Endodermal cell (in vitro differentiated cells): ENCODE results near the gene SATB1. TPM values are rescaled to one million over a fixed set of nuclear protein-coding genes. Genes with fewer than 3 reads are reported as not detected.
A peak's percentile ranks its signal among the peaks of the same experiment; 100 is the strongest.

Experiments
- DNase-seq: peaks from one replicate; pipeline ENCODE4 v3.0.0-alpha.2; 2017
- H3K27ac ChIP-seq: 2 replicates; pipeline ENCODE4 v1.5.1; 2013; ENCODE audit warnings: mild to moderate bottlenecking, low read depth, low read length, moderate library complexity
- H3K27me3 ChIP-seq: 2 replicates; pipeline ENCODE4 v1.6.1; 2013; ENCODE audit warnings: mild to moderate bottlenecking, low read length, moderate library complexity; ENCODE audit not compliant: insufficient read depth, control insufficient read depth, poor library complexity, severe bottlenecking
- H3K36me3 ChIP-seq: 2 replicates; pipeline ENCODE4 v1.7.0; 2013; ENCODE audit warnings: mild to moderate bottlenecking, low read length, moderate library complexity; ENCODE audit not compliant: control insufficient read depth, insufficient read depth
- H3K4me1 ChIP-seq: one replicate; pipeline ENCODE4 v1.7.0; 2013; ENCODE audit warnings: low read length; ENCODE audit not compliant: control insufficient read depth, insufficient read depth
- H3K4me3 ChIP-seq: 2 replicates; pipeline ENCODE4 v1.5.1; 2013; ENCODE audit warnings: mild to moderate bottlenecking, low read length, moderate library complexity
- H3K9ac ChIP-seq: 2 replicates; pipeline ENCODE4 v1.6.1; 2013; ENCODE audit warnings: mild to moderate bottlenecking, low read length, moderate library complexity; ENCODE audit not compliant: poor library complexity, severe bottlenecking; ENCODE audit errors: extremely low read depth
- H3K9me3 ChIP-seq: 2 replicates; pipeline ENCODE4 v1.6.1; 2013; ENCODE audit warnings: mild to moderate bottlenecking, low read length, moderate library complexity; ENCODE audit not compliant: control insufficient read depth
- H3K27ac Mint-ChIP-seq: 2 replicates; pipeline ENCODE4 v1.8.0; 2020; ENCODE audit warnings: mixed read lengths
- H3K27me3 Mint-ChIP-seq: 2 replicates; pipeline ENCODE4 v1.8.0; 2021; ENCODE audit warnings: mild to moderate bottlenecking, mixed read lengths; ENCODE audit not compliant: insufficient read depth
- H3K36me3 Mint-ChIP-seq: 2 replicates; pipeline ENCODE4 v1.8.0; 2020; ENCODE audit warnings: low read depth, mixed read lengths
- H3K4me1 Mint-ChIP-seq: 2 replicates; pipeline ENCODE4 v1.8.0; 2020; ENCODE audit warnings: mixed read lengths
- H3K4me3 Mint-ChIP-seq: 2 replicates; pipeline ENCODE4 v1.8.0; 2020; ENCODE audit warnings: mild to moderate bottlenecking, moderate library complexity, mixed read lengths
- H3K9me3 Mint-ChIP-seq: 2 replicates; pipeline ENCODE4 v1.8.0; 2020; ENCODE audit warnings: mild to moderate bottlenecking, mixed read lengths
- CTCF ChIP-seq: fragments of 200-600 bp; sonication (generic); conservative IDR thresholded peaks from 2 replicates; pipeline ENCODE4 v1.5.0; 2021; ENCODE audit warnings: antibody characterized with exemption, mild to moderate bottlenecking
- WGBS, 2 experiments: methylation state at CpG; one replicate each; pipeline versions ENCODE4 v1.1.5 to v1.1.7; 2013; ENCODE audit warnings: missing lambda C conversion rate in 2 of 2, mixed read lengths in 1 of 2; ENCODE audit not compliant: insufficient coverage in 1 of 2, insufficient read length in 1 of 2; 5-methylcytosine and 5-hydroxymethylcytosine counted together
- total RNA-seq, 2 donors: library from RNA; stranded (reverse); fragmentation: NEBNext Ultra II Directional in 1 of 2; extraction: Animal tissue kit (Norgen Biotek cat#: 25700) in 1 of 2; gene quantifications; 2 replicates in 1 of 2; 3 replicates in 1 of 2; pipeline ENCODE4 v1.2.1, GENCODE V29; 2021

Gene SATB1
- total RNA-seq, 2 donors from 2014 or later, result 31.5 to 38.6 TPM

- H3K4me3 Mint-ChIP-seq, result no peak overlapping the region
- no peak for DNase-seq
These were observed 35.9 kb downstream of the SATB1 start for GRCh38 chr3:18389108-18389733.

GRCh38 chr3:18386274-18386890 lies 38.8 kb downstream of the SATB1 start:
- Histone ChIP-seq H3K4me3 (no peak overlapping the region), H3K4me1 (peaks cover 7% of the 10 kb centered on the region), H3K27me3 (no peaks in the 10 kb centered on the region), H3K9me3 (no peaks in the 10 kb centered on the region), H3K36me3 (peaks cover 11% of the 10 kb centered on the region), H3K9ac (no peak overlapping the region), H3K27ac (peak overlapping the region; percentile 8)
- Mint-ChIP-seq H3K27ac (no peak overlapping the region), H3K4me1 (peaks cover 5% of the 10 kb centered on the region), H3K36me3 (peaks cover 11% of the 10 kb centered on the region), H3K27me3 (no peaks in the 10 kb centered on the region), H3K4me3 (no peak overlapping the region), H3K9me3 (no peaks in the 10 kb centered on the region)
- no peak for TF ChIP-seq CTCF
- 92 to 96% methylated on average over 7 to 8 of the region's 9 CpGs for WGBS, 2 experiments
- DNase-seq, result no peak

More at GRCh38 chr3:18389108-18389733, 35.9 kb downstream of the SATB1 start:
- no peak overlapping the region for H3K9ac ChIP-seq
- peaks cover 17% of the 10 kb centered on the region for H3K36me3 ChIP-seq
- Mint-ChIP-seq H3K9me3 (no peaks in the 10 kb centered on the region), H3K4me1 (no peaks in the 10 kb centered on the region), H3K27me3 (no peaks in the 10 kb centered on the region), H3K36me3 (peaks cover 13% of the 10 kb centered on the region), H3K27ac (no peak overlapping the region)
- H3K27me3 ChIP-seq, result no peaks in the 10 kb centered on the region
- no peaks in the 10 kb centered on the region for H3K4me1 ChIP-seq
- 31% methylated on average over 2 of the region's 2 CpGs; no CpG with 5 or more reads in 1 of the 2 experiments for WGBS, 2 experiments
- TF ChIP-seq CTCF, result peak; percentile 87
- no peak overlapping the region for H3K27ac ChIP-seq
- H3K4me3 ChIP-seq, result no peak overlapping the region
- no peaks in the 10 kb centered on the region for H3K9me3 ChIP-seq

- WGBS, 2 experiments, result 98% methylated on average over 4 of the region's 4 CpGs; no CpG with 5 or more reads in 1 of the 2 experiments
- Histone ChIP-seq H3K4me1 (peaks cover 7% of the 10 kb centered on the region), H3K9ac (no peak overlapping the region), H3K9me3 (no peaks in the 10 kb centered on the region), H3K4me3 (no peak overlapping the region), H3K27ac (no peak overlapping the region), H3K36me3 (peaks cover 11% of the 10 kb centered on the region), H3K27me3 (no peaks in the 10 kb centered on the region)
- TF ChIP-seq CTCF, result no peak
- DNase-seq, result no peak
- H3K9me3 Mint-ChIP-seq, result no peaks in the 10 kb centered on the region
- peaks cover 11% of the 10 kb centered on the region for H3K36me3 Mint-ChIP-seq
- H3K4me3 Mint-ChIP-seq, result no peak overlapping the region
- H3K27me3 Mint-ChIP-seq, result no peaks in the 10 kb centered on the region
- no peak overlapping the region for H3K27ac Mint-ChIP-seq
- H3K4me1 Mint-ChIP-seq, result peaks cover 5% of the 10 kb centered on the region
These were observed 39.4 kb downstream of the SATB1 start for GRCh38 chr3:18385706-18386105.
